Coronary artery (tissue), 2 donors: ENCODE measurements around the gene SERINC5.
"Not testable (repeated sequence)": the region's sequence is repeated elsewhere in the genome, so short reads cannot be mapped to it uniquely, and the experiment has no call there.

Source experiments
- DNase-seq: peaks from one replicate; pipeline ENCODE4 v3.0.0-alpha.2; 2017; ENCODE audit warnings: low spot score
- H3K27ac ChIP-seq, 2 donors: fragments of 200-600 bp; sonication (generic); one replicate each; pipeline ENCODE4 v1.5.1; 2016 to 2019
- H3K4me3 ChIP-seq: fragments of 200-600 bp; sonication (generic); 2 replicates; pipeline ENCODE4 v1.5.1; 2016; ENCODE audit warnings: mild to moderate bottlenecking, moderate library complexity
- TF ChIP-seq, protein P1 (sequence below): fragments of 200-600 bp; sonication (generic); IDR thresholded peaks from one replicate; pipeline ENCODE4 v1.5.1; 2019; ENCODE audit warnings: antibody characterized with exemption

Gene SERINC5

DNA sequence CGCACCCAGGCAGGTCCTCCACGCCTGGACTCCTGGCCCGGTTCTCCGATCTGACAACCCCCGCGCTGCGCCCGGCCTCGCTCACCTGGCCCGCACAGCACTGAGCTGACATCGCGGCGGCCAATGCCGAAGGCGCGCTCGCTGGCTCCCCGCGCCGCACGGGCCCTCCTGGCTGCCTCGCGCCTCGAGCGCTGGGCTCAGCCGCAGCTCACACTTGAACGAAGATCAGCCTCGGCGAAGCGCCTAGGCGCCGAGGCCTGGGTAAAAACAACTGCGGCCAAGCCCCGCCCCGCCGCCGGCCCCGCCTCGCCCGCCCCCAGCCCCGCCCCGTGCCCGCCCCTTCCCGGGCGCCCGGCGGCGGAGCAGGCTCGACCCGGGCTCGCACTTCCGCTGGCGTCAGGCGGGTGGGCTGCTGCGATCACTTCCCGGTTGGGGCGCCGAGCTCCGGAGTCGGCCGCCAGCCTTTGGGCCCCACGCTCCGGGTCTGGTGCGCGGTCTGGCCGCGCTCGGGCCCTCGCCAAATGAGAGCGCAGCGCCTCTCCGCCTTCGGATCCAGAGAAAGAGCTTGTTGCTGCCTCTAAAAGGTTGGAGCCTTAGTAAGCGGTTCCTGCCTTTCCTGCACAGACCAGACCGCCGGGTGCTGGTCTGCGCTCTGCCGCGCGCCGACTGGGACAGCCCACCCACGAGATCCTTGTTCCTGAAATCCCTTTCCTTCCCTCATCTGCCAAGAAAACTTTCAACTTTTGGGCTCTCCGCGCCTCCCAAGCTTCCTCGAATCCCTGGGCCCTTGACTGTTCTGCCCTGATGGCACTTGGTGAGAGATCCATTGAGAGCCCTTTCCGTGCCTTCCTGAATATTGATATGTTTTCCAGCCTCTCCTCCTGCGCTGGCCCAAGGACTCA is at the start of gene SERINC5:
Gene SERINC5 (minus strand): TSS at position 238 of the 902 bp plus-strand sequence. CDS start 126 bp downstream, at position 112.
- H3K27ac ChIP-seq, result peak within 1 kb of the TSS; percentile 77 to 97
- peak; percentile 90 for DNase-seq
- TF ChIP-seq, protein P1, sequence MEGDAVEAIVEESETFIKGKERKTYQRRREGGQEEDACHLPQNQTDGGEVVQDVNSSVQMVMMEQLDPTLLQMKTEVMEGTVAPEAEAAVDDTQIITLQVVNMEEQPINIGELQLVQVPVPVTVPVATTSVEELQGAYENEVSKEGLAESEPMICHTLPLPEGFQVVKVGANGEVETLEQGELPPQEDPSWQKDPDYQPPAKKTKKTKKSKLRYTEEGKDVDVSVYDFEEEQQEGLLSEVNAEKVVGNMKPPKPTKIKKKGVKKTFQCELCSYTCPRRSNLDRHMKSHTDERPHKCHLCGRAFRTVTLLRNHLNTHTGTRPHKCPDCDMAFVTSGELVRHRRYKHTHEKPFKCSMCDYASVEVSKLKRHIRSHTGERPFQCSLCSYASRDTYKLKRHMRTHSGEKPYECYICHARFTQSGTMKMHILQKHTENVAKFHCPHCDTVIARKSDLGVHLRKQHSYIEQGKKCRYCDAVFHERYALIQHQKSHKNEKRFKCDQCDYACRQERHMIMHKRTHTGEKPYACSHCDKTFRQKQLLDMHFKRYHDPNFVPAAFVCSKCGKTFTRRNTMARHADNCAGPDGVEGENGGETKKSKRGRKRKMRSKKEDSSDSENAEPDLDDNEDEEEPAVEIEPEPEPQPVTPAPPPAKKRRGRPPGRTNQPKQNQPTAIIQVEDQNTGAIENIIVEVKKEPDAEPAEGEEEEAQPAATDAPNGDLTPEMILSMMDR, result no peak
- peak within 1 kb of the TSS; percentile 86 for H3K4me3 ChIP-seq

DNA sequence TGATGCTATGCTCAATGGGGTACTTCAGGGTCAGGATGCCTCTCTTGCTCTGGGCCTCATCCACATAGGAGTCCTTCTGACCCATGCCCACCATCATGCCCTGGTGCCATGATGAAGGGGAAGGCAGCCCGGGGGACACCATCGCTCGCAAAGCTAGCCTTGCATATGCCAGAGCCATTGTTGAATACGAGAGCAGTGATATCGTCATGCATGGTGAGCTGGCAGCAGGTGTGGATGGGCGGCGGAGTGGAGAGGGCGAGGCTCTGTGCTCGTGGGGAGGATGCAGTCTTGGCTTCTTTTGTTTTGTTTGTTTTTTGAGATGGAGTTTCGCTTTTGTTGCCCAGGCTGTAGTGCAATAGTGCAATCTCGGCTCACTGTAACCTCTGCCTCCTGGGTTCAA is 46.8 kb upstream of the SERINC5 start:
- Histone ChIP-seq H3K4me3 (no peak overlapping the region), H3K27ac (no peak overlapping the region)
- DNase-seq, result no peak
- TF ChIP-seq, protein P1, result no peak

DNA sequence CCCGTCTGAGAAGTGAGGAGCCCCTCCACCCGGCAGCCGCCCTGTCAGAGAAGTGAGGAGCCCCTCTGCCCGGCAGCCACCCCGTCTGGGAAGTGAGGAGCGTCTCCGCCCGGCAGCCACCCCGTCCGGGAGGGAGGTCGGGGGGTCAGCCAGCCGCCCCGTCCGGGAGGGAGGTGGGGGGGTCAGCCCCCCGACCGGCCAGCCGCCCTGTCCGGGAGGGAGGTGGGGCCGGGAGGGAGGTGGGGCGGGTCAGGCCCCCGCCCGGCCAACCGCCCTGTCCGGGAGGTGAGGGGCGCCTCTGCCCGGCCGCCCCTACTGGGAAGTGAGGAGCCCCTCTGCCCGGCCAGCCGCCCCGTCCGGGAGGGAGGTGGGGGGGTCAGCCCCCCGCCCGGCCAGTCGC is 45.5 kb upstream of the SERINC5 start:
- not testable (repeated sequence) for DNase-seq, H3K27ac ChIP-seq, H3K4me3 ChIP-seq

DNA sequence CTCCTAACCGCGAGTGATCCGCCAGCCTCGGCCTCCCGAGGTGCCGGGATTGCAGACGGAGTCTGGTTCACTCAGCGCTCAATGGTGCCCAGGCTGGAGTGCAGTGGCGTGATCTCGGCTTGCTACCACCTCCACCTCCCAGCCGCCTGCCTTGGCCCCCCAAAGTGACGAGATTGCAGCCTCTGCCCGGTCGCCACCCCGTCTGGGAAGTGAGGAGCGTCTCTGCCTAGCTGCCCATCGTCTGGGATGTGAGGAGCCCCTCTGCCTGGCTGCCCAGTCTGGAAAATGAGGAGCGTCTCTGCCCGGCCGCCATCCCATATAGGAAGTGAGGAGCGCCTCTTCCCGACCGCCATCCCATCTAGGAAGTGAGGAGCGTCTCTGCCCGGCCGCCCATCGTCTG is 44.9 kb upstream of the SERINC5 start:
- H3K27ac ChIP-seq, DNase-seq: not testable (repeated sequence)

DNA sequence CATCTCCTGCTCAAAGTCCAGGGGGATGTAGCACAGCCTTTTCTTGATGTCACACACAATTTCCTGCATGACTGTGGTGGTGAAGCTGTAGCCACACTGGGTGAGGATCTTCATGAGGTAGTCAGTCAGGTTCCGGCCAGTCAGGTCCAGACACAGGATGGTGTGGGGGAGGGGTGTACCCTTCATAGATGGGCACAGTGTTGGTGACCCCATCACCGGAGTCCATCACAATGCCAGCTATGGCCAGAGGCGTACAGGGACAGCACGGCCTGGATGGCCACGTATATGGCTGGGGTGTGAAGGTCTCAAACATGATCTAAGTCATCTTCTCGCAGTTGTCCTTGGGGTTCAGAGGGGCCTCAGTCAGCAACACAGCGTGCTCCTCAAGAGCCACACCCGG is 44.3 kb upstream of the SERINC5 start:
- no peak overlapping the region for H3K27ac ChIP-seq
- no peak overlapping the region for H3K4me3 ChIP-seq
- no peak for DNase-seq
- TF ChIP-seq, protein P1, result no peak

More for the DNA sequence above, 44.9 kb upstream of the SERINC5 start:
- not testable (repeated sequence) for H3K4me3 ChIP-seq

DNA sequence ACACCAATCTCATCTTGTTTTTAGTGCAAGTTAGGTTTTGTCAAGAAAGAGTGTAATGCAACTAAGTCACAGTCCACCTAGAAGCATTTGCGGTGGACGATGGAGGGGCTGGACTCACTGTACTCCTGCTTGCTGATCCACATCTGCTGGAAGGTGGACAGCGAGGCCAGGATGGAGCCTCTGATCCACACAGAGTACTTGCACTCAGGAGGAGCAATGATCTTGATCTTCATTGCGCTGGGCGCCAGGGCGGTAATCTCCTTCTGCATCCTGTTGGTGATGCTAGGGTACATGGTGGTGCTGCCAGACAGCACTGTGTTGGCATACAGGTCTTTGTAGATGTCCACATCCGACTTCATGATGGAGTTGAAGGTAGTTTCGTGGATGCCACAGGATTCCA is 43.8 kb upstream of the SERINC5 start:
- no peak for DNase-seq
- Histone ChIP-seq H3K4me3 (no peak overlapping the region), H3K27ac (no peak overlapping the region)
- TF ChIP-seq, protein P1, result no peak

DNA sequence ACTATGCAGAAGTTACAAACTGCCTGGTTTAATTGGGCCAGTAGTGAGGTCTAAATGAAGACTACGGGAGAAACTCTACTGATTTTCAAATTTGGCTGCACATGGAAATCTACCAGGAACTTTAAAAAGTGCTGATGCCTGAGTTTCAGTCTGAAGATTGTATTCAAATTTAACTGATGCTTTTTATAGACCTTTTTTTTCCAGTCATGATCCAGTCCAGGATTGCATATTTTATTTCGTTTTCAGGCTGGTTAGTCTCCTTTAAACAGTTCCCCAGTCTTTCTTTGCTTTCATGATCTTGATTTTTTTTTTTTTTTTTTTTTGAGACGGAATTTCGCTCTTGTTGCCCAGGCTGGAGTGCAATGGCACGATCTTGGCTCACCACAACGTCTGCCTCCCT is 40.3 kb upstream of the SERINC5 start:
- no peak for DNase-seq
- TF ChIP-seq, protein P1, result no peak
- H3K4me3 ChIP-seq, result no peak overlapping the region
- H3K27ac ChIP-seq, result no peak overlapping the region

DNA sequence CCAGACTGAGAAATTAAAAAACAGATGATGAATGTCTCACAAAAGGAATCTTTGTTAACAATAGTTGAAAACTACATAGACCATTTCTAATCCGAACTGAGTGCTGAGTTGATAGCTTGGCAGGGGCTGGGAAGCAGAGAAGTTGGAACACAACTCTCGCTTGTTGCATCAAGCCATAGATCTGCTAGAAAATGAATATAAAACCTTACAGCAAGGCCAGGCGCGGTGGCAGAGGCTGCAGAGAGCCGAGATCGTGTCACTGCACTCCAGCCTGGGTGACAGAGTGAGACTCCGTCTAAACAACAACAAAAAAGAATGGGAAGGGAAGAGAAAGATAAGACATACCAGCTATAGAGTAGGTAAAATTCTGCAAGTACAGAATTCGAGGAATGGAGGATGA is 35.9 kb upstream of the SERINC5 start:
- H3K4me3 ChIP-seq, result no peak overlapping the region
- H3K27ac ChIP-seq, result no peak overlapping the region
- DNase-seq, result no peak
- TF ChIP-seq, protein P1, result no peak
